Vagina (tissue), 2 donors: ENCODE data around the gene ACTA1. TPM values are rescaled to one million over a fixed set of nuclear protein-coding genes. Genes with fewer than 3 reads are reported as not detected.
A peak's percentile ranks its signal among the peaks of the same experiment; 100 is the strongest.

Source experiments
- DNase-seq, 2 donors: peaks; one replicate each; pipeline ENCODE4 v3.0.0-alpha.2; 2017; ENCODE audit errors: extremely low spot score in 2 of 2
- H3K27ac ChIP-seq: fragments of 200-600 bp; sonication (generic); one replicate; pipeline ENCODE4 v1.5.1; 2019
- H3K27me3 ChIP-seq: fragments of 200-600 bp; sonication (generic); one replicate; pipeline ENCODE4 v1.5.1; 2019
- H3K36me3 ChIP-seq, 2 donors: fragments of 200-600 bp; sonication (generic); one replicate each; pipeline ENCODE4 v1.5.1; 2017 to 2019
- H3K4me1 ChIP-seq: fragments of 200-600 bp; sonication (generic); one replicate; pipeline ENCODE4 v1.5.1; 2019
- H3K4me3 ChIP-seq, 2 donors: fragments of 200-600 bp; sonication (generic); 1 replicate in 1 of 2; 2 replicates in 1 of 2; pipeline ENCODE4 v1.5.1; 2016 to 2019
- H3K9me3 ChIP-seq: fragments of 200-600 bp; sonication (generic); one replicate; pipeline ENCODE4 v1.5.1; 2019
- CTCF ChIP-seq, 3 experiments: fragments of 450-650 bp in 2 of 3; fragments of 200-600 bp in 1 of 3; sonication (generic) in 1 of 3; IDR thresholded peaks; one replicate each; pipeline ENCODE4 v1.5.1; 2017 to 2019; ENCODE audit warnings: antibody characterized with exemption in 3 of 3, mild to moderate bottlenecking in 2 of 3, moderate library complexity in 2 of 3
- POLR2A ChIP-seq, 2 donors: fragments of 450-650 bp; IDR thresholded peaks; one replicate each; pipeline ENCODE4 v1.6.1; 2017; ENCODE audit warnings: antibody characterized with exemption in 2 of 2, mild to moderate bottlenecking in 2 of 2, moderate library complexity in 2 of 2
- POLR2AphosphoS5 ChIP-seq, 2 donors: sonication (generic); formaldehyde crosslinking; IDR thresholded peaks; one replicate each; pipeline ENCODE4 v1.9.0; 2017; ENCODE audit warnings: antibody characterized with exemption in 2 of 2, mild to moderate bottlenecking in 2 of 2, low read depth in 1 of 2; ENCODE audit not compliant: insufficient read depth in 1 of 2
- intact Hi-C: fragments of 100-400 bp; cut with DNase I; formaldehyde crosslinking; loops from one replicate; pipeline ENCODE4 v1.15.1; 2023
- total RNA-seq: library from RNA; depleted of rRNA; stranded (reverse); fragments of >200 nt; gene quantifications from one replicate; pipeline ENCODE4 v1.2.3, GENCODE V29; 2016

Gene ACTA1
- total RNA-seq, 1 donor from 2014 or later: not detected

- no peak for DNase-seq
- Histone ChIP-seq H3K9me3 (no peaks in the 10 kb centered on the region), H3K4me3 (no peak overlapping the region), H3K36me3 (no peaks in the 10 kb centered on the region), H3K27me3 (peaks cover 33% of the 10 kb centered on the region), H3K4me1 (peaks cover 37% of the 10 kb centered on the region), H3K27ac (no peak overlapping the region)
- intact Hi-C loops: no loop called here
- TF ChIP-seq POLR2A (IDR thresholded peaks at IDR 0.05): no peak
- no peak for TF ChIP-seq CTCF (IDR thresholded peaks at IDR 0.05)
- no peak for TF ChIP-seq POLR2AphosphoS5 (IDR thresholded peaks at IDR 0.05; ENCODE audit: insufficient read depth in 1 of 2, low read depth in 1 of 2)
These were observed 410 bp downstream of the ACTA1 start for GRCh38 chr1:229433364-229434004.

GRCh38 chr1:229432905-229433304 lies 989 bp downstream of the ACTA1 start:
- Histone ChIP-seq H3K4me3 (no peak overlapping the region), H3K9me3 (no peaks in the 10 kb centered on the region), H3K36me3 (no peaks in the 10 kb centered on the region), H3K27ac (no peak overlapping the region), H3K27me3 (peaks cover 33% of the 10 kb centered on the region), H3K4me1 (peaks cover 37% of the 10 kb centered on the region)
- no peak for DNase-seq
- TF ChIP-seq CTCF (IDR thresholded peaks at IDR 0.05): no peak
- no peak for TF ChIP-seq POLR2A (IDR thresholded peaks at IDR 0.05)
- no peak for TF ChIP-seq POLR2AphosphoS5 (IDR thresholded peaks at IDR 0.05; ENCODE audit: insufficient read depth in 1 of 2, low read depth in 1 of 2)
- intact Hi-C loops: no loop called here

GRCh38 chr1:229432116-229432461 lies 1.8 kb downstream of the ACTA1 start:
- peaks cover 37% of the 10 kb centered on the region for H3K4me1 ChIP-seq
- no peaks in the 10 kb centered on the region for H3K36me3 ChIP-seq
- H3K27me3 ChIP-seq: peaks cover 33% of the 10 kb centered on the region
- no peaks in the 10 kb centered on the region for H3K9me3 ChIP-seq
- intact Hi-C loops: no loop called here
- peak overlapping the region in 1 of 2 donors; percentile 17 for H3K4me3 ChIP-seq
- no peak for DNase-seq
- no peak overlapping the region for H3K27ac ChIP-seq
- TF ChIP-seq POLR2AphosphoS5 (IDR thresholded peaks at IDR 0.05; ENCODE audit: insufficient read depth in 1 of 2, low read depth in 1 of 2): no peak
- TF ChIP-seq CTCF (IDR thresholded peaks at IDR 0.05): no peak
- TF ChIP-seq POLR2A (IDR thresholded peaks at IDR 0.05): no peak

- H3K9me3 ChIP-seq: no peaks in the 10 kb centered on the region
- H3K27ac ChIP-seq: no peak overlapping the region
- no peaks in the 10 kb centered on the region for H3K36me3 ChIP-seq
- peak overlapping the region in 1 of 2 donors; percentile 17 for H3K4me3 ChIP-seq
- H3K4me1 ChIP-seq: peaks cover 37% of the 10 kb centered on the region
- no peak for DNase-seq
- intact Hi-C loops: no loop called here
- peaks cover 33% of the 10 kb centered on the region for H3K27me3 ChIP-seq
- TF ChIP-seq CTCF (IDR thresholded peaks at IDR 0.05): no peak
- no peak for TF ChIP-seq POLR2A (IDR thresholded peaks at IDR 0.05)
- no peak for TF ChIP-seq POLR2AphosphoS5 (IDR thresholded peaks at IDR 0.05; ENCODE audit: insufficient read depth in 1 of 2, low read depth in 1 of 2)
These were observed 2.4 kb downstream of the ACTA1 start for GRCh38 chr1:229431284-229432115.
